ENCODE data around the gene SYPL1.

SYPL1 gene

DNA sequence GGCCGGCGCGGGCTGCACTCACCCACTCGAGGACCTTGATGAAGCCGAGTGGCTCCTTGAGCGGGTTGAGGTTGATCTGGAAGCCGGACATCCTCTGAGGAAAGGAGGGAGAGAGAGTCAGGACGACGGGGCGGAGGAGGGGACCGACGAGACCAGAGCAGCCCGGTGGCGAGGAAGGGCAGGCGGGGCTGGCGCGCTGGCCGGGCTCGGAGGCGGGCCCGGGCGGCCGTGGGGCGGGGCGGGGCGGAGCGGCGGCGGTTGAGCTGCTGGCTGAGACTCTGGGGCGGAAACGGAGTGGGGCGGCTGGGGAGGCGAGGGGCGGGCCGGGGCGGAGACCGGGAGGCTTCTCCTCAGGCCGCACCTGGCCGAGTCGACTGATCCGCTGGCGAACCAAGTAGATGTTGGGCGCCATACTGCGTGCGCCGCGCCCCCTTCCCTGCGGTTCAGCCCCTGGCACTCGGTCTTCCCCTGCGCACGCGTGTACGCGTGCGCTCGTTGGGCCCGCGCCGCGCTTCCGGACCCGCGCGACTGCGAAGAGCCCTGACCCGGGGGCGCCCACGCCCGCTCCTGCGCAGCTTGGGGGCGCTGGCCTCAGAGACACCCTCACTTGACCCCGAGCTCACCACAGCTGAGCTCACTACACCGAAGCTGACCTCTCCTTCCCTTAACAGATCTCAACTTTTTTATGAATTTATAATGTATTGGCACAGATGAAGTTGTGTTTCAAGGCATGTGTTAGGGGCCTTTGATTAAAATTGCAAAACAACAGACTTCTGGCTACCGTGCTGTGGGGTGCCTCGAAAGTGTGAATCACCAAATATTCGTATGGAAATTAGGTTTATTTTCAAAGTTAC, at the start of gene SYPL1:
SYPL1 (minus strand) TSS at position 195 of the 854 bp plus-strand sequence; CDS start at position 91, 104 bp downstream.
- no peak for TF ChIP-seq Cebpa-rat (IDR thresholded peaks at IDR 0.05)

DNA sequence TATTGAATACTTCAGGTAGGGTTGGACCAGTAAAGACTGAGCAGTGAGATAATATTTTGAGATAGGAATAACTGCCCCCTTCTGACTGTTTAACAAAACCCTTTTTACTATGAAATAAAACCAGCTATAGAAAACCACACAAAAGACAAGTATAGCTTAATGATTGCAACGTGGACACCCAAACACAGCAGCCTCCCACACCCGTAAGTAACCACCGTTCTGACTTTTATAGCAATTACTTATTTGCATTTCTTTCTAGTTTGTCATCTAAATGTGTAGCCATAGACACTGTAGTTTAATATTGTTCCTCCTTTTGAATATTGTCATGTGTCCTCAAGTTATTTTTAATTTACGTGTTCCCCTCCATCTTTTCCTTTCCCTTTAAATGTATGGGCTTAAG, 42.9 kb upstream of the SYPL1 start:
- Histone ChIP-seq H3K4me3 (no peak overlapping the region), H3K4me2 (no peak overlapping the region), H3K9ac (no peak overlapping the region)

More for the DNA sequence above, at the start of gene SYPL1:
- Histone ChIP-seq H3K4me3 (peak within 1 kb of the TSS; percentile 87), H3K9ac (peak within 1 kb of the TSS; percentile 96), H3K27me3 (no peaks in the 10 kb centered on the region), H3K4me1 (peaks cover 85% of the 10 kb centered on the region), H3K27ac (peak within 1 kb of the TSS; percentile 99), H4K20me1 (peaks cover 40% of the 10 kb centered on the region), H3K9me3 (peaks cover 7% of the 10 kb centered on the region; the same call in 1 of the 2 replicates), H3K4me2 (peak within 1 kb of the TSS; percentile 89), H3K36me3 (peaks cover 4% of the 10 kb centered on the region; the same call in 1 of the 2 replicates)

DNA sequence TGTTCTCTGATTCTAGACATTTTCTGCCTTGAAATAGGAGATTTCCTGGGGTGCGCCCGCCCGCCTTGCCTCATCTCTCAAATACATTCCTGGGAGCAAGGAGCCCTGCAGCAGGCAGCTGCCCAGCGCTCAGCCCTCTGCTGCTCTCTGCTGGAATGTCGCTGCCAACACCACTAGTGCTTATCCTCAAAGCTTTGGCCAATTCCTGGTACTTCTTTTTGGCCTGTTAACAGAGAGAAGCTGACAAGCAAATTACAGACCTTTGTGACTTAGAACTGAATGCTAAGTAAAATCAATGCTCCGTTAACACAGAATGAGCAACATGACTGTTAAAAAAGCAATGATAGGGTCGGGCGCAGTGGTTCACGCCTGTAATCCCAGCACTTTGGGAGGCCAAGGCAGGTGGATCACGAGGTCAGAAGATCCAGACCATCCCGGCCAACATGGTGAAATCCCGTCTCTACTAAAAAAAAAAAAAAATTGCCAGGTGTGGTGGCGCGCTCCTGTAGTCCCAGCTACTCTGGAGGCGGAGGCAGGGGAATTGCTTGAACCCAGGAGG, 41.9 kb upstream of the SYPL1 start:
- no peaks in the 10 kb centered on the region for H3K9me3 ChIP-seq
- no peaks in the 10 kb centered on the region for H4K20me1 ChIP-seq
- peaks cover 12% of the 10 kb centered on the region for H3K4me1 ChIP-seq
- no peak overlapping the region for H3K9ac ChIP-seq
- H3K27me3 ChIP-seq, result no peaks in the 10 kb centered on the region
- no peak overlapping the region for H3K4me3 ChIP-seq
- no peak overlapping the region for H3K27ac ChIP-seq
- H3K36me3 ChIP-seq, result no peaks in the 10 kb centered on the region
- no peak for TF ChIP-seq Cebpa-rat (IDR thresholded peaks at IDR 0.05)
- no peak overlapping the region for H3K4me2 ChIP-seq

More for the DNA sequence above, 42.9 kb upstream of the SYPL1 start:
- no peaks in the 10 kb centered on the region for H3K36me3 ChIP-seq
- H3K9me3 ChIP-seq, result peaks cover 4% of the 10 kb centered on the region; the same call in 1 of the 2 replicates
- TF ChIP-seq Cebpa-rat (IDR thresholded peaks at IDR 0.05), result no peak
- H3K27ac ChIP-seq, result no peak overlapping the region
- H3K27me3 ChIP-seq, result no peaks in the 10 kb centered on the region
- H4K20me1 ChIP-seq, result no peaks in the 10 kb centered on the region
- peaks cover 12% of the 10 kb centered on the region for H3K4me1 ChIP-seq

DNA sequence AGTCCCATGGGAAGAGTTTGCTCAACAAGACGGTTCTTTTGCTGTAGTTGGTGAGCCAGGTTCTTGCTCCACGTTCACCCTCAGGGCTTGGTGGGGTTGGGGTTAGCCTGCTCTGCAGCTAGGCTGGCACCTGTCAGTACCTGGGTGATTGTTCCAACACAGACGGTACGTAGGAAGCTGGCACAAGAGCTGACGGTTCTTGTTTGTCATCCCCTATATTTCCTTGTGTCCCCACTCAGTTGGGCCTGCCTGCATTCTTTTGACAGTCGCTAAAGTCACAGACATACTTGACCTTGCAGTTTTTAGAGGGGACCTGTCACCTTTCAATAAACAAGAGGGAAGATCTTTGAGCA, 40.2 kb upstream of the SYPL1 start:
- no peak overlapping the region for H3K4me3 ChIP-seq
- H3K36me3 ChIP-seq, result no peaks in the 10 kb centered on the region
- no peaks in the 10 kb centered on the region for H3K27me3 ChIP-seq
- peaks cover 12% of the 10 kb centered on the region for H3K4me1 ChIP-seq
- H3K9ac ChIP-seq, result no peak overlapping the region
- H4K20me1 ChIP-seq, result no peaks in the 10 kb centered on the region
- no peak overlapping the region for H3K27ac ChIP-seq
- no peak for TF ChIP-seq Cebpa-rat (IDR thresholded peaks at IDR 0.05)
- no peaks in the 10 kb centered on the region for H3K9me3 ChIP-seq
- H3K4me2 ChIP-seq, result no peak overlapping the region

DNA sequence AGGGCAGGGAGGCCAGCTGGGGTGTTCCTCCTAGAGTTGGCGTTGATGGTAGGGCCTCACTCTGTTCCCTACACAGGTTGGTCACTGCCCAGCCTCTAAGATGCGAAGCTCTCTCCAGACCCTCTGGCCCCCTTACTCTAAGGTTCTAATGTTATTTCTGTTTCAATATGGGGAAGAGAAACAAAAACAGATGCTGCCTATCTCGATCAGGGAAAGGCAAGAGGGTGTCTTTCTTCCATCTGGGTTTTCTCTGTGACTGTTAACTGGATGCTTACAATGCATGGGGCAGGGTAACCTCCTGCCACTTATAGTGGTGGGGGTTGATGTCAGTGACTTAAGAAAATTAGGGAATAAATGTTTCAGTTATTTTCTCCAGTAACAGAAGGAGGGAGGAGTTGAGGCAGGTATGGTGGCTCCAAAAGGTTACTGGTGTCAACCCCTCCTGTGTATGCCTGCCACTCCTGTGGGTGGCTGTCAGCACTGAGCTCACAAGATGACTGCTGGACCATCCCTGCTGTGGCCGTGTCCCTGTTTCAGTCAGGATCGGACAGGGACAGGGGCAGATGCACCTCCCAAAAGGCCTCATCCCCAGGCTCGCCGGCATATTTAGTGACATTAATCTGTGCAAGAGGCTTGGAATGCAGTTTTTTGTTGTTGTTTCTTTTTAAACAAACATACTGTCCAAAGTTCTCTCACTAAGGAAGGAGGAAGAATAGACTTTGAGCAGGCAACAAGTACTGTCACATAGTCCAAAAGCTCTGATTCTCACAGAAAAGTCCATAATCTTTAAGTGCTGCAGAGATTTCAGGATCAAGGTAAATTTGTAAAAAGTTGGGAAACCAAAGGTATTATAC, 39.6 kb upstream of the SYPL1 start:
- no peaks in the 10 kb centered on the region for H3K27me3 ChIP-seq
- no peak overlapping the region for H3K4me2 ChIP-seq
- H3K9ac ChIP-seq, result no peak overlapping the region
- H3K27ac ChIP-seq, result no peak overlapping the region
- no peaks in the 10 kb centered on the region for H4K20me1 ChIP-seq
- no peaks in the 10 kb centered on the region for H3K36me3 ChIP-seq
- no peak for TF ChIP-seq Cebpa-rat (IDR thresholded peaks at IDR 0.05)
- no peak overlapping the region for H3K4me3 ChIP-seq
- H3K9me3 ChIP-seq, result no peaks in the 10 kb centered on the region
- peaks cover 11% of the 10 kb centered on the region for H3K4me1 ChIP-seq

DNA sequence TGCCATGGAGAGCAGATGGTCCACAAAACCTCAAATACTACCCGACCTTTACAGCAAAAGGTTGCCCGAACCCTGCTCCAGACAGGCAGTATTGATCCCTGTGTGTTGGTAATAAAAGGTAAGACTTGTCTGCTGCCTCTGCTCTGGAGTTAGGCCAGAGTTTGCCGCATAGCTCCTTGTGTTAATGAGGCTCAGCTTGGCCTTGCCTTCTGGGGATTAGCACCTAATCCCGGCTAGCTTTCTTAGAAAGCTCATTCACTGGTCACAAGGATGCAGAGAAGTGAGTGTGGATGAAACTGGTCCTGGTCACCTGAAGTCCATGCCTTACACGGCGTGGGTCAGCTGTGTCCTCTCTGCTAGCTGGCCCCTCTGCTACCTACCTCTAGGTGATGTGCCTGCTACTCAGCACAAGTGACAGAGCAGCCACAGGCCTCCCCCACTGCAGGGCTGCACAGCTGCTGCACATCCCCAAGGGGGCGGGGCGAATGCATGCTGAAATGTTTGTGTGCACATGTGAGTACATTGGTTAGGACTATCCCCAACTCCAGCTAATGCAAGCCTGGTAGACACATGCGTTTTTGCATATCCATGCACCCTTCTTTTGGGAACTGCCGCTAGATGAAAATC, 31.7 kb upstream of the SYPL1 start:
- Histone ChIP-seq H3K4me2 (no peak overlapping the region), H3K9me3 (no peaks in the 10 kb centered on the region), H3K4me1 (peaks cover 6% of the 10 kb centered on the region), H3K36me3 (no peaks in the 10 kb centered on the region), H3K9ac (no peak overlapping the region), H3K4me3 (no peak overlapping the region), H4K20me1 (no peaks in the 10 kb centered on the region), H3K27me3 (no peaks in the 10 kb centered on the region), H3K27ac (no peak overlapping the region)
- no peak for TF ChIP-seq Cebpa-rat (IDR thresholded peaks at IDR 0.05)

DNA sequence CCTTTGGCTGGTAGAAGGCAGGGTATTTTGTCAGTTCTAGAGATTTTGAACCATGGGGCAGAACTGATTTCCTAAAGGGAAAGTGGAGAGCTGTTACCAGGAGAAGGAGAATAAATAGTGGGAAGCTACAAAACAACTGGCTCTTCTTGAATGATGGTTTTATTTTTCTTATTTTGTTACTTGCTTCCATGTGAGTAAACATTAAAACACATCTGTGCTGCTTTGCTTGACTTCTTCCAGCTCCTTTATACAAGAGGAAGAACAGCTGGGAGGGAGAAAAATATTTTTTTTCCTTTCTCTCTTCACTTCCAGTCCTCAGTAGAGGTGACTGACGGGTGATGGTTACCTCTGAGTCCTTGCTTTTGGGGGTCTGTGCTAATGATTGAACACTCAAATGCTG, 30.0 kb upstream of the SYPL1 start:
- H3K4me2 ChIP-seq, result no peak overlapping the region
- H3K4me3 ChIP-seq, result no peak overlapping the region
- H3K4me1 ChIP-seq, result peaks cover 6% of the 10 kb centered on the region
- H4K20me1 ChIP-seq, result no peaks in the 10 kb centered on the region
- no peaks in the 10 kb centered on the region for H3K27me3 ChIP-seq
- no peaks in the 10 kb centered on the region for H3K36me3 ChIP-seq
- no peak for TF ChIP-seq Cebpa-rat (IDR thresholded peaks at IDR 0.05)
- H3K9ac ChIP-seq, result no peak overlapping the region
- H3K27ac ChIP-seq, result no peak overlapping the region
- H3K9me3 ChIP-seq, result no peaks in the 10 kb centered on the region

DNA sequence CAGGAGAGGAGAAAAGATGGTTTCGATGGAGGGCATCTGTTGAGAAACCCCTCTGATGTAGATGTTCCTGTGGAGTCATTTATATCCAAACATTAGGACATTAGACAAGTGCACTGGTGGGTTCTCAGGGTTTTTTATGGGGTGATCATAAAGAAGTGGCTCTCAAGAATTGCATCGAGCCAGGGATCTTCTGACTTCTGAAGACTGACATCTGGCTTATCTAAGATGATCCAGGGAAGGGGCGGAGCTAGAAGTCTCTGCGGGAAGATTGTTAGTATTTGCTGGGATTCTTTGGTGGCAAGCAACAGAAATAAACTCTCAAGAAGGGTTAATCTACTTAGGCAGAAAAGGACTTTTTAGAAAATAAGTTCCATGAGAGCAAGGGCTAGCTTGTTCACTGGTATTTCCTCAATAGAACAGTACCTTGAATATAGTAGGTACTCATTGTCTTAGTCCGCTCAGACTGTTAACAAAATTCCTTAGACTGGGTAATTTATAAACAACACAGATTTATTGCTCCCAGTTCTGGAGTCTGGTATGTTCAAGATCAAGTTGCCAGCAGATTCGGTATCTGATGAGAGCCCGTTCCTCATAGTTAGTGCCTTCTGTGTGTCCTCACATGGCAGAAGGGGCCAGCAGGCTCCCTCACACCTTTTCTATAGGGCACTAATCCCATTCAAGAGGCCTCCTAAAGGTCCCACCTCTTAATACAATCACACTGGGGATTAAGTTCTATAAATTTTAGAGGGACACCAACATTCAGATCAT, 28.5 kb upstream of the SYPL1 start:
- H3K4me1 ChIP-seq, result peaks cover 6% of the 10 kb centered on the region
- H3K27ac ChIP-seq, result no peak overlapping the region
- TF ChIP-seq Cebpa-rat (IDR thresholded peaks at IDR 0.05), result no peak
- H3K9ac ChIP-seq, result no peak overlapping the region
- H3K9me3 ChIP-seq, result no peaks in the 10 kb centered on the region
- no peak overlapping the region for H3K4me3 ChIP-seq
- H3K27me3 ChIP-seq, result no peaks in the 10 kb centered on the region
- H3K36me3 ChIP-seq, result no peaks in the 10 kb centered on the region
- H4K20me1 ChIP-seq, result no peaks in the 10 kb centered on the region
- H3K4me2 ChIP-seq, result no peak overlapping the region
